ENCODE measurements around the gene ANKRD33. TPM values are rescaled to one million over a fixed set of nuclear protein-coding genes. Genes with fewer than 3 reads are reported as not detected.

Gene ANKRD33
- total RNA-seq, 1 donor from 2014 or later = not detected

DNA sequence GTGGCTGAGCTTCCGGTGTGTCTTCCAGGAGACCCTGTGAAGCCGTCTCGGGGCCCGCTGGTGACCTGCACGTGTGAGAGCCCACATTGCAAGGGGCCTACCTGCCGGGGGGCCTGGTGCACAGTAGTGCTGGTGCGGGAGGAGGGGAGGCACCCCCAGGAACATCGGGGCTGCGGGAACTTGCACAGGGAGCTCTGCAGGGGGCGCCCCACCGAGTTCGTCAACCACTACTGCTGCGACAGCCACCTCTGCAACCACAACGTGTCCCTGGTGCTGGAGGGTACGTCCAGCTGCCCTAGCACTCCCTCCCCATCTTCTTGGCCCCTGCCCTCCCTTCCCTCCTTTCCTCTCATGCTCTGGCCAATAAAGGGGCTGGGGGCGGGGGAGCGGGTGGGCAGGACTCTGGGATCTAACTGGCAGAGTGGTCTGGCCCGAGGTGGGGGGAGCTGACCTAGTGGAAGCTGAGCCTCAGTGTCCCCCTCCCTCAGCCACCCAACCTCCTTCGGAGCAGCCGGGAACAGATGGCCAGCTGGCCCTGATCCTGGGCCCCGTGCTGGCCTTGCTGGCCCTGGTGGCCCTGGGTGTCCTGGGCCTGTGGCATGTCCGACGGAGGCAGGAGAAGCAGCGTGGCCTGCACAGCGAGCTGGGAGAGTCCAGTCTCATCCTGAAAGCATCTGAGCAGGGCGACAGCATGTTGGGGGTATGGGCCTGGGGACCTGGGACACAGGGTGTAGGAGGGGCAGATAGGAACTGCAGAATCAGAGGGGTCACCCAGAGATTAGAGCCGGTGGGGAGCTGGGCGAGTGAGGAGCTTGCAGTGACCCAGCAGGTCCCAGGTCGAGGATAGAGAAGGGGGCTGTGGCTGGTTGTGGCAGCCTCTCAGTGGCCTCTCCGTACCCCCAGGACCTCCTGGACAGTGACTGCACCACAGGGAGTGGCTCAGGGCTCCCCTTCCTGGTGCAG lies 25.4 kb downstream of the ANKRD33 start:
- no peak overlapping the region for H2AFZ ChIP-seq (ENCODE audit: low read depth, low read length)
- no peak overlapping the region for H3K9ac ChIP-seq (ENCODE audit: low read length)
- FAIRE-seq (no peak), DNase-seq (ENCODE audit: low read depth) (no peak)
- H4K20me1 ChIP-seq (ENCODE audit: insufficient read depth, low read length) = no peaks in the 10 kb centered on the region
- no peaks in the 10 kb centered on the region for H3K9me3 ChIP-seq (ENCODE audit: insufficient read depth, low read depth, low read length)
- peaks cover 2% of the 10 kb centered on the region for H3K9me3 Mint-ChIP-seq (ENCODE audit: unreplicated experiment)
- H3K36me3 ChIP-seq (ENCODE audit: insufficient read depth, low read length) = no peaks in the 10 kb centered on the region
- no peak overlapping the region for H3K4me3 ChIP-seq (ENCODE audit: insufficient read depth, low read depth, low read length)
- H3K4me3 Mint-ChIP-seq (ENCODE audit: unreplicated experiment) = no peak overlapping the region
- peaks cover 48% of the 10 kb centered on the region for H3K27me3 Mint-ChIP-seq (ENCODE audit: low read depth, unreplicated experiment)
- no peak overlapping the region for H3K27ac ChIP-seq (ENCODE audit: low read depth, low read length)
- H3K36me3 Mint-ChIP-seq (ENCODE audit: low read depth, unreplicated experiment) = no peaks in the 10 kb centered on the region
- H3K4me1 Mint-ChIP-seq (ENCODE audit: low read depth, unreplicated experiment) = peaks cover 8% of the 10 kb centered on the region
- no peaks in the 10 kb centered on the region for H3K27me3 ChIP-seq (ENCODE audit: insufficient read depth, low read length)
- no peaks in the 10 kb centered on the region for H3K79me2 ChIP-seq (ENCODE audit: insufficient read depth, low read length)
- TF ChIP-seq EZH2 (IDR thresholded peaks at IDR 0.05; ENCODE audit: insufficient read depth, low read length) = no peak
- TF ChIP-seq, protein P1, sequence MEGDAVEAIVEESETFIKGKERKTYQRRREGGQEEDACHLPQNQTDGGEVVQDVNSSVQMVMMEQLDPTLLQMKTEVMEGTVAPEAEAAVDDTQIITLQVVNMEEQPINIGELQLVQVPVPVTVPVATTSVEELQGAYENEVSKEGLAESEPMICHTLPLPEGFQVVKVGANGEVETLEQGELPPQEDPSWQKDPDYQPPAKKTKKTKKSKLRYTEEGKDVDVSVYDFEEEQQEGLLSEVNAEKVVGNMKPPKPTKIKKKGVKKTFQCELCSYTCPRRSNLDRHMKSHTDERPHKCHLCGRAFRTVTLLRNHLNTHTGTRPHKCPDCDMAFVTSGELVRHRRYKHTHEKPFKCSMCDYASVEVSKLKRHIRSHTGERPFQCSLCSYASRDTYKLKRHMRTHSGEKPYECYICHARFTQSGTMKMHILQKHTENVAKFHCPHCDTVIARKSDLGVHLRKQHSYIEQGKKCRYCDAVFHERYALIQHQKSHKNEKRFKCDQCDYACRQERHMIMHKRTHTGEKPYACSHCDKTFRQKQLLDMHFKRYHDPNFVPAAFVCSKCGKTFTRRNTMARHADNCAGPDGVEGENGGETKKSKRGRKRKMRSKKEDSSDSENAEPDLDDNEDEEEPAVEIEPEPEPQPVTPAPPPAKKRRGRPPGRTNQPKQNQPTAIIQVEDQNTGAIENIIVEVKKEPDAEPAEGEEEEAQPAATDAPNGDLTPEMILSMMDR (IDR thresholded peaks at IDR 0.05; ENCODE audit: insufficient read depth, low read depth, low read length) = no peak
- H3K27ac Mint-ChIP-seq (ENCODE audit: unreplicated experiment) = no peak overlapping the region
- no peaks in the 10 kb centered on the region for H3K4me1 ChIP-seq (ENCODE audit: insufficient read depth, low read length)
- H3K4me2 ChIP-seq (ENCODE audit: low read length) = no peak overlapping the region

DNA sequence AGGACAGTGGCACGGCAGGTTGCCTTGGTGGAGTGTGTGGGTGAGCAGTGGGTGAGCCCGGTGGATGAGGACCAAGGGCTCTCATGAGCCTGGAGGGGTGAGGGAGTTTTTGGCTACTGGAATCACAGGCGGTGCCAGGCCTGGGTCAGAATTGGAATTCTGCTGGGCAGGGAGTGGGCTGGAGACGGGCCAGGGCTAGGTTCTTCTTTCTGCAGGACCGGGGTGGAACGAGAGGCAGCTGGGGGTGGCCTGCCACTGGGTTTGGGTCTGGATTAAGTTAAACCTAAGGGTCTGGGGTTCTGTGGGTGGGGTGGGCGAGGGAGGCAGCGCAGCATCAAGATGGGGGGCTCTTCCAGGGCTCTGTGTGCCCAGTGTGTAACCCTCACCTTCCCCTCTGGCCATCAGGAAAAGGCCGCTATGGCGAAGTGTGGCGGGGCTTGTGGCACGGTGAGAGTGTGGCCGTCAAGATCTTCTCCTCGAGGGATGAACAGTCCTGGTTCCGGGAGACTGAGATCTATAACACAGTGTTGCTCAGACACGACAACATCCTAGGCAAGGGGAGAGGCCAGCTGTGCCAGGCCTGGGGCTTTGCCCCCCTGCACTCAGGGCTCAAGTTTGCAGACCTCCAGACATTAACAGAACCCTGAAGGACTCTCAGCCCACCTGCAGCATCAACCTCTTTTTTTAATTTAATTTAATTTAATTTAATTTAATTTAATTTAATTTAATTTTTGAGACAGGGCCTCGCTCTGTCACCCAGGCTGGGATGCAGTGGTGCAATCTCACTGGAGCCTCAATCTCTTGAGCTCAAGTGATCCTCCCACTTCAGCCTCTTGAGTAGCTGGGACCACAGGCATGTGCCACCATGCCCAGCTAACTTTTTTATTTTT lies 26.4 kb downstream of the ANKRD33 start:
- H3K27ac Mint-ChIP-seq (ENCODE audit: unreplicated experiment) = no peak overlapping the region
- no peak overlapping the region for H3K4me2 ChIP-seq (ENCODE audit: low read length)
- FAIRE-seq (no peak), DNase-seq (ENCODE audit: low read depth) (no peak)
- H2AFZ ChIP-seq (ENCODE audit: low read depth, low read length) = no peak overlapping the region
- no peaks in the 10 kb centered on the region for H3K79me2 ChIP-seq (ENCODE audit: insufficient read depth, low read length)
- peaks cover 42% of the 10 kb centered on the region for H3K27me3 Mint-ChIP-seq (ENCODE audit: low read depth, unreplicated experiment)
- H3K9me3 ChIP-seq (ENCODE audit: insufficient read depth, low read depth, low read length) = no peaks in the 10 kb centered on the region
- H3K4me1 Mint-ChIP-seq (ENCODE audit: low read depth, unreplicated experiment) = peaks cover 8% of the 10 kb centered on the region
- H3K36me3 ChIP-seq (ENCODE audit: insufficient read depth, low read length) = no peaks in the 10 kb centered on the region
- no peaks in the 10 kb centered on the region for H3K4me1 ChIP-seq (ENCODE audit: insufficient read depth, low read length)
- no peaks in the 10 kb centered on the region for H3K27me3 ChIP-seq (ENCODE audit: insufficient read depth, low read length)
- H3K9me3 Mint-ChIP-seq (ENCODE audit: unreplicated experiment) = peaks cover 2% of the 10 kb centered on the region
- H3K4me3 ChIP-seq (ENCODE audit: insufficient read depth, low read depth, low read length) = no peak overlapping the region
- H3K4me3 Mint-ChIP-seq (ENCODE audit: unreplicated experiment) = no peak overlapping the region
- no peaks in the 10 kb centered on the region for H4K20me1 ChIP-seq (ENCODE audit: insufficient read depth, low read length)
- H3K36me3 Mint-ChIP-seq (ENCODE audit: low read depth, unreplicated experiment) = no peaks in the 10 kb centered on the region
- TF ChIP-seq EZH2 (IDR thresholded peaks at IDR 0.05; ENCODE audit: insufficient read depth, low read length) = no peak
- TF ChIP-seq, protein P1 (IDR thresholded peaks at IDR 0.05; ENCODE audit: insufficient read depth, low read depth, low read length) = no peak
- H3K27ac ChIP-seq (ENCODE audit: low read depth, low read length) = no peak overlapping the region
- no peak overlapping the region for H3K9ac ChIP-seq (ENCODE audit: low read length)

Measured in astrocyte (in vitro differentiated cells and primary cell).